H9 (cell line): Measurements from ENCODE around the gene INO80. TPM values are rescaled to one million over a fixed set of nuclear protein-coding genes. Genes with fewer than 3 reads are reported as not detected.

Source experiments
- DNase-seq: peaks from one replicate; pipeline ENCODE4 v3.0.0-alpha.2; 2017
- H2AFZ ChIP-seq: one replicate; pipeline ENCODE4 v1.6.1; 2013; ENCODE audit warnings: mild to moderate bottlenecking, low read length, control low read depth, moderate library complexity
- H2AK5ac ChIP-seq: 2 replicates; pipeline ENCODE4 v1.6.1; 2013; ENCODE audit warnings: low read length, control low read depth, mixed read lengths; ENCODE audit not compliant: insufficient read length
- H2BK120ac ChIP-seq: one replicate; pipeline ENCODE4 v1.6.1; 2013; ENCODE audit warnings: low read depth, mild to moderate bottlenecking, low read length, control low read depth, inconsistent platforms; ENCODE audit not compliant: poor library complexity, severe bottlenecking
- H2BK12ac ChIP-seq: 2 replicates; pipeline ENCODE4 v1.6.1; 2013; ENCODE audit warnings: low read length, control low read depth, mixed read lengths, low read depth; ENCODE audit not compliant: insufficient read length
- H2BK15ac ChIP-seq: 2 replicates; pipeline ENCODE4 v1.6.1; 2013; ENCODE audit warnings: low read depth, low read length, control low read depth
- H2BK20ac ChIP-seq: one replicate; pipeline ENCODE4 v1.6.1; 2013; ENCODE audit warnings: low read depth, mild to moderate bottlenecking, low read length, control low read depth, inconsistent platforms; ENCODE audit not compliant: poor library complexity, severe bottlenecking
- H2BK5ac ChIP-seq: 2 replicates; pipeline ENCODE4 v1.6.1; 2013; ENCODE audit warnings: low read length, control low read depth, mixed read lengths; ENCODE audit not compliant: insufficient read length
- H3K14ac ChIP-seq: 2 replicates; pipeline ENCODE4 v1.6.1; 2013; ENCODE audit warnings: low read length, control low read depth; ENCODE audit not compliant: insufficient read depth
- H3K18ac ChIP-seq: 2 replicates; pipeline ENCODE4 v1.6.1; 2013; ENCODE audit warnings: low read depth, mild to moderate bottlenecking, mixed read lengths, low read length, control low read depth; ENCODE audit not compliant: insufficient read length
- H3K23ac ChIP-seq: 2 replicates; pipeline ENCODE4 v1.6.1; 2013; ENCODE audit warnings: low read length, control low read depth, mixed read lengths, low read depth; ENCODE audit not compliant: insufficient read length
- H3K23me2 ChIP-seq: 2 replicates; pipeline ENCODE4 v1.6.1; 2013; ENCODE audit warnings: low read depth, mild to moderate bottlenecking, mixed read lengths, low read length, control low read depth; ENCODE audit not compliant: insufficient read length, poor library complexity, severe bottlenecking
- H3K27ac ChIP-seq: 2 replicates; pipeline ENCODE4 v1.5.1; 2013; ENCODE audit warnings: low read length, control low read depth, mixed read lengths, low read depth; ENCODE audit not compliant: insufficient read length
- H3K27me3 ChIP-seq: 2 replicates; pipeline ENCODE4 v1.6.1; 2013; ENCODE audit warnings: low read length, control low read depth, inconsistent platforms; ENCODE audit not compliant: insufficient read depth
- H3K4ac ChIP-seq: 2 replicates; pipeline ENCODE4 v1.6.1; 2013; ENCODE audit warnings: low read depth, mild to moderate bottlenecking, control low read depth, inconsistent platforms, low read length, moderate library complexity
- H3K4me1 ChIP-seq: 2 replicates; pipeline ENCODE4 v1.6.1; 2013; ENCODE audit warnings: low read length, control low read depth, inconsistent platforms; ENCODE audit not compliant: insufficient read depth
- H3K4me2 ChIP-seq: 2 replicates; pipeline ENCODE4 v1.6.1; 2013; ENCODE audit warnings: low read length, control low read depth, mixed read lengths; ENCODE audit not compliant: insufficient read length, insufficient read depth
- H3K56ac ChIP-seq: 2 replicates; pipeline ENCODE4 v1.6.1; 2013; ENCODE audit warnings: low read depth, mild to moderate bottlenecking, mixed read lengths, low read length, control low read depth; ENCODE audit not compliant: insufficient read length
- H3K79me1 ChIP-seq: 2 replicates; pipeline ENCODE4 v1.6.1; 2013; ENCODE audit warnings: low read depth, mild to moderate bottlenecking, moderate library complexity, low read length, control low read depth, inconsistent platforms; ENCODE audit not compliant: insufficient read depth, poor library complexity, severe bottlenecking
- H3K79me2 ChIP-seq: 2 replicates; pipeline ENCODE4 v1.6.1; 2013; ENCODE audit warnings: low read length, control low read depth, inconsistent platforms; ENCODE audit not compliant: insufficient read depth
- H3K9ac ChIP-seq: 2 replicates; pipeline ENCODE4 v1.6.1; 2013; ENCODE audit warnings: low read length, control low read depth, mixed read lengths; ENCODE audit not compliant: insufficient read length; ENCODE audit errors: extremely low read depth
- H3K9me3 ChIP-seq: one replicate; pipeline ENCODE4 v1.6.1; 2013; ENCODE audit warnings: low read depth, low read length, inconsistent platforms; ENCODE audit not compliant: control insufficient read depth
- H3T11ph ChIP-seq: one replicate; pipeline ENCODE4 v1.6.1; 2013; ENCODE audit warnings: mild to moderate bottlenecking, low read length, control low read depth, inconsistent platforms
- H4K20me1 ChIP-seq: one replicate; pipeline ENCODE4 v1.6.1; 2013; ENCODE audit not compliant: control insufficient read depth, insufficient read length, insufficient read depth
- H4K5ac ChIP-seq: 2 replicates; pipeline ENCODE4 v1.6.1; 2013; ENCODE audit warnings: low read depth, mild to moderate bottlenecking, mixed read lengths, low read length, control low read depth; ENCODE audit not compliant: insufficient read length
- H4K8ac ChIP-seq: replicated peaks from 2 replicates; pipeline ENCODE4 v1.6.1; 2013; ENCODE audit warnings: low read length, control low read depth, mixed read lengths, low read depth; ENCODE audit not compliant: insufficient read length
- H4K91ac ChIP-seq: 2 replicates; pipeline ENCODE4 v1.6.1; 2013; ENCODE audit warnings: low read depth, mild to moderate bottlenecking, moderate library complexity, mixed read lengths, low read length, control low read depth; ENCODE audit not compliant: insufficient read length
- H3K27ac Mint-ChIP-seq, 3 experiments: 2 replicates in 2 of 3; 3 replicates in 1 of 3; pipeline ENCODE4 v1.8.0; 2020 to 2021; ENCODE audit warnings: mixed read lengths in 3 of 3, mild to moderate bottlenecking in 1 of 3, moderate library complexity in 1 of 3
- H3K27me3 Mint-ChIP-seq: 2 replicates; pipeline ENCODE4 v1.8.0; 2021; ENCODE audit warnings: low read depth, mild to moderate bottlenecking, moderate library complexity, mixed read lengths
- H3K36me3 Mint-ChIP-seq, 3 experiments: 2 replicates in 2 of 3; 3 replicates in 1 of 3; pipeline ENCODE4 v1.8.0; 2020 to 2021; ENCODE audit warnings: low read depth in 3 of 3, mixed read lengths in 3 of 3; ENCODE audit not compliant: insufficient read depth in 1 of 3
- H3K4me1 Mint-ChIP-seq, 2 experiments: 2 replicates each; pipeline ENCODE4 v1.8.0; 2020; ENCODE audit warnings: mixed read lengths in 2 of 2
- H3K4me3 Mint-ChIP-seq, 2 experiments: 2 replicates in 1 of 2; 3 replicates in 1 of 2; pipeline ENCODE4 v1.8.0; 2020 to 2021; ENCODE audit warnings: mild to moderate bottlenecking in 2 of 2, mixed read lengths in 2 of 2, moderate library complexity in 1 of 2
- H3K9me3 Mint-ChIP-seq, 2 experiments: 2 replicates in 1 of 2; 3 replicates in 1 of 2; pipeline ENCODE4 v1.8.0; 2020; ENCODE audit warnings: mild to moderate bottlenecking in 2 of 2, mixed read lengths in 2 of 2, moderate library complexity in 1 of 2
- CTCF ChIP-seq: fragments of 200-600 bp; sonication (generic); conservative IDR thresholded peaks from 3 replicates; pipeline ENCODE4 v1.8.0; 2021; ENCODE audit warnings: antibody characterized with exemption, mild to moderate bottlenecking
- WGBS: extraction: QIAGEN DNeasy Blood & Tissue Kit; methylation state at CpG from one replicate; pipeline ENCODE4 v1.1.7; 2013; ENCODE audit warnings: missing lambda C conversion rate, low lambda C conversion rate, mixed read lengths; ENCODE audit not compliant: insufficient read length; ENCODE audit errors: extremely low coverage; 5-methylcytosine and 5-hydroxymethylcytosine counted together
- long read RNA-seq: library from polyadenylated mRNA; unstranded; transcript quantifications from one replicate; pipeline ENCODE4 v2.0.0, GENCODE V29; 2020
- total RNA-seq: library from RNA; stranded (reverse); gene quantifications from 2 replicates; pipeline ENCODE4 v1.2.1, GENCODE V29; 2021

Gene INO80, protein sequence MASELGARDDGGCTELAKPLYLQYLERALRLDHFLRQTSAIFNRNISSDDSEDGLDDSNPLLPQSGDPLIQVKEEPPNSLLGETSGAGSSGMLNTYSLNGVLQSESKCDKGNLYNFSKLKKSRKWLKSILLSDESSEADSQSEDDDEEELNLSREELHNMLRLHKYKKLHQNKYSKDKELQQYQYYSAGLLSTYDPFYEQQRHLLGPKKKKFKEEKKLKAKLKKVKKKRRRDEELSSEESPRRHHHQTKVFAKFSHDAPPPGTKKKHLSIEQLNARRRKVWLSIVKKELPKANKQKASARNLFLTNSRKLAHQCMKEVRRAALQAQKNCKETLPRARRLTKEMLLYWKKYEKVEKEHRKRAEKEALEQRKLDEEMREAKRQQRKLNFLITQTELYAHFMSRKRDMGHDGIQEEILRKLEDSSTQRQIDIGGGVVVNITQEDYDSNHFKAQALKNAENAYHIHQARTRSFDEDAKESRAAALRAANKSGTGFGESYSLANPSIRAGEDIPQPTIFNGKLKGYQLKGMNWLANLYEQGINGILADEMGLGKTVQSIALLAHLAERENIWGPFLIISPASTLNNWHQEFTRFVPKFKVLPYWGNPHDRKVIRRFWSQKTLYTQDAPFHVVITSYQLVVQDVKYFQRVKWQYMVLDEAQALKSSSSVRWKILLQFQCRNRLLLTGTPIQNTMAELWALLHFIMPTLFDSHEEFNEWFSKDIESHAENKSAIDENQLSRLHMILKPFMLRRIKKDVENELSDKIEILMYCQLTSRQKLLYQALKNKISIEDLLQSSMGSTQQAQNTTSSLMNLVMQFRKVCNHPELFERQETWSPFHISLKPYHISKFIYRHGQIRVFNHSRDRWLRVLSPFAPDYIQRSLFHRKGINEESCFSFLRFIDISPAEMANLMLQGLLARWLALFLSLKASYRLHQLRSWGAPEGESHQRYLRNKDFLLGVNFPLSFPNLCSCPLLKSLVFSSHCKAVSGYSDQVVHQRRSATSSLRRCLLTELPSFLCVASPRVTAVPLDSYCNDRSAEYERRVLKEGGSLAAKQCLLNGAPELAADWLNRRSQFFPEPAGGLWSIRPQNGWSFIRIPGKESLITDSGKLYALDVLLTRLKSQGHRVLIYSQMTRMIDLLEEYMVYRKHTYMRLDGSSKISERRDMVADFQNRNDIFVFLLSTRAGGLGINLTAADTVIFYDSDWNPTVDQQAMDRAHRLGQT (N-terminal part only)
- total RNA-seq: 25.6 and 29.2 TPM in 2 replicates
- long read RNA-seq, partial matches to known transcripts: 6 of 9 reads
- long read RNA-seq, other reads (novel, unspliced or antisense): 2 of 9 reads

DNA sequence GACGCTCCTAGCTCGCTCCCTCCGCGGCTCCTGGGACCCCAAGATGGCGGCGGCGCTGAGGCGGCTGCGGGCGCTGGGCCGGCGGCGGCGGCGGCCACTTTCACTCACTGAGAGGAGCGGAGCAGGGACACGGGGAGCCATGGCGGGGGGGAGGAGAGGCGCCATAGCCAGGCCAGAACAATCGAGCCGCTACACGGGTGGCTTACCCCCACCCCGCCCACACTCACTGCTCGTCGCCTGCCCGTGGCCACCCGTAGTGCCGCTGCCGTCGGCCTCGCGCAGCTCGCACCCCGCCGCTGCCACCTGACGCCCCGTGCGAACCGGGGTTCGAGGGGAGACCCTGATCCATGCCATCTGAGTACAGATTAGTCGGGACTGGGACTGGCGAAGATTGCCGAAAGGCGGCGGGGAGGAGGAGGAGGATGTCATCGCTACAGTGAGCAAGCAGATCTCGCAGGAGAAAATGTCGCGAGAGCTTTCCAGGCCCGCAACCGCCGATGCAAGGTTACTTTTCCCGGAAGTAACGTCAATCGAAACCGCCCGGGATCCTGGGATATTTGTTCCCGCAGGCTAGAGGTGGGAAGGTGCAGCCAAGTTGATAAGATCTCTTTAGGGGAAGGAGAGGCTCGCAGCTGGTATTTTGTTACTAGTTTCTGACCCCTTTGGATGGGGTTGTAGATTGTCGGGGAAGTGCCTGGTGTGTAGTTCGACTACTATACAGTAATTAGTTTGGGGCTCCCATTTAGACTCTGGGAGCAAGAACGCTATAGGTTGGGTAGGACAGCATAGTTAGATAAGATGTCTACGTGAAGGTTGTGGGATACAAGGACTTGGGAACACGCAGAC, at the start of gene INO80:
TSS of gene INO80 (minus strand) at position 165 of the 846 bp plus-strand sequence. CDS start 19,970 bp downstream, outside the sequence.
- Histone ChIP-seq H3K27ac (peak within 1 kb of the TSS; percentile 79), H3T11ph (no peak within 1 kb of the TSS), H3K9me3 (no peaks in the 10 kb centered on the region), H3K18ac (peak within 1 kb of the TSS; percentile 100), H2AK5ac (no peak within 1 kb of the TSS), H2BK5ac (peak within 1 kb of the TSS; percentile 93), H3K27me3 (no peaks in the 10 kb centered on the region), H4K91ac (no peak within 1 kb of the TSS), H2BK20ac (no peak within 1 kb of the TSS), H2BK12ac (no peak within 1 kb of the TSS), H4K20me1 (no peaks in the 10 kb centered on the region), H3K79me1 (peaks cover 6% of the 10 kb centered on the region), H3K79me2 (peaks cover 20% of the 10 kb centered on the region; the same call in 1 of the 2 replicates), H3K14ac (peak within 1 kb of the TSS; percentile 100), H4K5ac (peak within 1 kb of the TSS; percentile 48), H3K4me1 (no peaks in the 10 kb centered on the region), H3K4ac (no peak within 1 kb of the TSS; the same call in 1 of the 2 replicates), H3K4me2 (peak within 1 kb of the TSS; percentile 88), H3K56ac (peak within 1 kb of the TSS; percentile 2), H3K23me2 (peaks cover 11% of the 10 kb centered on the region), H3K9ac (peak within 1 kb of the TSS; percentile 98), H2AFZ (no peak within 1 kb of the TSS), H3K23ac (no peak within 1 kb of the TSS), H2BK15ac (no peak within 1 kb of the TSS), H2BK120ac (peak within 1 kb of the TSS; percentile 70), H4K8ac (peak within 1 kb of the TSS; percentile 7)
- Mint-ChIP-seq H3K27ac (peak within 1 kb of the TSS; percentile 95 to 99 (median 99)), H3K4me1 (peaks cover 2 to 12% of the 10 kb centered on the region in 2 experiments), H3K9me3 (no peaks in the 10 kb centered on the region; a peak in 1 of 5 replicates), H3K4me3 (peak within 1 kb of the TSS; percentile 84 to 91), H3K27me3 (no peaks in the 10 kb centered on the region), H3K36me3 (peaks cover 2 to 16% (median 8%) of the 10 kb centered on the region in 3 experiments; a peak in 6 of 7 replicates)
- peak; percentile 98 for DNase-seq
- WGBS: no CpG with 5 or more reads among the region's 64 CpGs
- TF ChIP-seq CTCF: no peak
